NCI-H446 (cell line): ENCODE data around the gene OR4X2.
"Not testable (repeated sequence)": the region's sequence is repeated elsewhere in the genome, so short reads cannot be mapped to it uniquely, and the experiment has no call there.

ENCODE experiments used
- DNase-seq, 2 experiments: peaks; one replicate each; lab custom pipeline; 2025; lab: John Stamatoyannopoulos, UW

OR4X2 gene

GRCh38 chr11:48244804-48245203, at the start of gene OR4X2:
TSS of gene OR4X2 (plus strand) at chr11:48245104. CDS start at chr11:48245104, 0 bp downstream.
- DNase-seq: no peak

GRCh38 chr11:48207881-48208280, 37.0 kb upstream of the OR4X2 start:
- DNase-seq: no peak

- peak in 1 of 2 experiments; percentile 10 for DNase-seq
Observed at GRCh38 chr11:48210052-48210451, 34.9 kb upstream of the OR4X2 start.

GRCh38 chr11:48216510-48216909, 28.4 kb upstream of the OR4X2 start, which contains the start of gene OR4B1:
TSS of gene OR4B1 (plus strand) at chr11:48216810. CDS start at chr11:48216810, 0 bp downstream.
- no peak for DNase-seq

- DNase-seq: no peak
Observed at GRCh38 chr11:48228761-48229160, 16.1 kb upstream of the OR4X2 start.

- DNase-seq: not testable (repeated sequence)
Observed at GRCh38 chr11:48230057-48230456, 14.8 kb upstream of the OR4X2 start.

GRCh38 chr11:48237727-48238126, 7.2 kb upstream of the OR4X2 start:
- no peak for DNase-seq

GRCh38 chr11:48242501-48242900, 2.4 kb upstream of the OR4X2 start:
- DNase-seq: no peak

- no peak for DNase-seq
Observed at GRCh38 chr11:48248902-48249301, 4.0 kb downstream of the OR4X2 start.

GRCh38 chr11:48261600-48261999, 16.7 kb downstream of the OR4X2 start:
- DNase-seq: no peak

- DNase-seq: no peak
Observed at GRCh38 chr11:48263423-48263911, 18.6 kb downstream of the OR4X2 start, which contains the start of gene OR4X1. TSS of gene OR4X1 (plus strand) at chr11:48263861. CDS start at chr11:48263861, 0 bp downstream.

GRCh38 chr11:48270621-48271020, 25.7 kb downstream of the OR4X2 start:
- no peak for DNase-seq

GRCh38 chr11:48272606-48273005, 27.7 kb downstream of the OR4X2 start:
- no peak for DNase-seq
